Fibroblast of skin of left quadriceps (primary cell): Measurements from ENCODE around the gene MACROD2.
"Not testable (repeated sequence)": the region's sequence is repeated elsewhere in the genome, so short reads cannot be mapped to it uniquely, and the experiment has no call there.

Experiments used
- DNase-seq, 2 experiments: peaks; one replicate each; pipeline ENCODE4 v3.0.0-alpha.2; 2013; ENCODE audit warnings: low read depth in 2 of 2

Gene MACROD2

DNA sequence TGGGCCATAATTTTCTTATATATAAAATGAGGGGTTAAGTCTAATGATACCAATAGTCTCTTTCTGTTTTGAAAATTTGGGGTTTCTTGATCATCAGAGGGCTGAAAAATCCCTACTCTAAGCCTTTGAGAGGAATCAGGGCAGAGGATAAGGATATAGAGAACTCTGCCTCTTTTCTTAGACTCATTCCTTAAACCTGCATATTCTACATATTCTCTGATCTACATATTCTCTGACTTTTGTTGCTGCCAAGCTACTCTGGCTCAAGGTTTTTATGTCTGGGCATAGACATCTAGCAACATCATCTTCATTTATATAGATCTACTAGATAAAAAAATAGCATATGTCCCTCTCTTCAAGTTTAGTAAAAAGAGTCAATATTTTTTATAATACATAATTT, 270.9 kb downstream of the MACROD2 start:
- no peak for DNase-seq

- not testable (repeated sequence) for DNase-seq
These were observed 275.4 kb downstream of the MACROD2 start for GRCh38 chr20:14270751-14271150.

DNA sequence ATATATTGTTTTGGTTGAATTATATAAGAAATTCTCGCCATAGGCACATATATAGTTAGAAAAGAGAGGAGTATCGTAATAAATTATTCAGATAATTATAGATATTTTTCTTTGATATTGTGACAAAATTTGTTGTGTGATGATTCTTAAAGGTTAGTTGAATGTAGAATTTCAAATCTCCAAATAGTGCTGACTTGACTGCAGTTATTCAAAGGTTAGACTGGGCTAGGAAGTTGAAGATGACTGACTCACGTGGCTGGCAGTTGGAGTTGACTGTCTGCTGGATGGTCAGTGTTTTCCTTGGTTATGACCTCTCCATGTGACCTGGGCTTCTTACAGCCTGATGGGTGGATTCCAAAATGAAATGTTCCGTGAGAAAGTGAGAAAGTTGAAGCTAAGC, 286.8 kb downstream of the MACROD2 start:
- DNase-seq: no peak

GRCh38 chr20:14284443-14284842, 289.1 kb downstream of the MACROD2 start:
- no peak for DNase-seq

DNA sequence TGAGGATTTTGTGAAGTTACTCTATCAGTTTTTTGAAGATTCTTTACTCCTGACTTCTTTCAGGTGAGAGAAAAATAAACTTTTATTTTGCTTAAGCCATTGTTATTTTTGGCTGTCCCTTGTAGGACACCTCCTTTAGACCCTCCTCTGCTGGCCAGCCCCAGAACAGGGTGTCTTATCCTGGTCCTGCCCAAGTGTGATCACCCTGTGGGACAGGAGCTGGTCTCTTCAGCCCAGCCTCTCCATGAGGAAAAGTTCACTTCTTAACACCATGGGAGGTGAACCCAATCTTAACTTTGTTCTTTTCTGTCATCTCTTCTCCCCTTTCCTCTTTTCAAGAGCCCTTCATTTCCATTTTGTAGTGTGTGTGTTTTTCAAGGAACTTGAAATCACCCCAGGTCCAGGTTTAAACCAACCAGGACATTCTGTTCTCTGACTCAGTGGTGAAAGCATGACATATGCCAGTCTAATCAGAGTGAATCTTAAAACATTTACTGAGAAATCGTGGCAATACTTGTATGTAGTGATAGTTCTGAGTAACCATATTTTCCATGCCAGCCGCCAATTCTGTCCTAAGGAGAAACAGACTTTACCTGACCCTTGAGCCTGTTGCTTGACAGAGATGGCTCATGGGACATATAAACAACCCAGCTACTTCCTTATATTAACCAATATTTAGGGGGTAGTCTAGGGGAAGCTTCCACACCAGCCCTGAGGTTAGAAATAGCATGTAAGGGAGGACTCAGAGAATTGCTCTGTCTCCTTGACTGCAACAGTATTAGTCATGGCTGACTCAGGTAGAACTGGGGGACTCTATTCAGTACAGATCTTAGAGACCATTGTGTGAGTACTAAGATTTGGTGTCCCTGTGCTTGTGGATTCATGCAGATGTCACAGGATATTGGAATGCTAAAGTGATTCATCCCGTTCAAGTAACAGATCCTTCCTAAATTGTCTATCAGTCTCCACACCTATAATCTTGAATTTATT, 293.3 kb downstream of the MACROD2 start:
- peak; percentile 5 to 10 for DNase-seq

DNA sequence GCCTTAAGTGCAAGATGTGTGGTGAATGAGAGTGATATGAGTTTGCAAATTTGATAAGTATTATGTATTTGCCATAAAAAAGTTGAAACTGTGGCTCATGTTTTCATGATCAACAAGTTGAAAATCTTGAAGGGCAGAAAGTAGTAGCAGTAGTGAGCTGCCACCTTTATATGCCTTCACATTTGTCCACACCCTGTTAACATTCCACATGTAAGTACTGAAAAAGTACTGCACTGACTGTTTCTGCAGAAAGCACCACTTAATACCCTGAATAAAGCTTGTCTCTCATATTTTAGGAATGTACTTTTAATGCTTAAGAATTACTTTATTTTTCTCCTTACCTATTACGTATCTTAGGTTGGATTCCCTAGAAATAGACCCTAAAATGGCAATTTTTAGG, 296.2 kb downstream of the MACROD2 start:
- DNase-seq: no peak

- DNase-seq: no peak
These were observed 299.9 kb downstream of the MACROD2 start for GRCh38 chr20:14295238-14295637.

DNA sequence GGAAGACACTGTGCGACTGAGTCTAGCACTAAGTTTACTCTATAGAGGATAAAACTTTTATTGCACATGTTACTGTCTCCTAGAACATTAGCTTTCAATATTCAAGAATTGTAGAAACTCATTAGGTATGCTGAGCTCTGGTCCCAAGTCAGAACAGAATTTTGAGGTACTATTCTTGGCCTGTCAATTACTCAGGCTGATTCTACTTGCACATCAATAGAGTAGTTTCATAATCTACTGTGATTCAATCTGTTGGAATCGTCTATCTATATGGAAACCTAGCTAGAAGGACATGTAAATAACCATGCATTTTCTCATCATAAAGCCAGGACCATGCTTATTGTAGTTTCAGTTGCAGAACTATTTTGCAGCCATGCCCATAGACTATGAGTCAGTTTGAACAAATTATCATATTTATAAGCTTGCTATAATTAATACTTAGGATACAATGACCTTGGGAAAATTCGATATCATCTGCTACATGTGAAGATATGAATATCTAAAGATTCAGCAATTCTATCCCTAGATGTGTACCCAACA, 300.5 kb downstream of the MACROD2 start:
- no peak for DNase-seq

DNA sequence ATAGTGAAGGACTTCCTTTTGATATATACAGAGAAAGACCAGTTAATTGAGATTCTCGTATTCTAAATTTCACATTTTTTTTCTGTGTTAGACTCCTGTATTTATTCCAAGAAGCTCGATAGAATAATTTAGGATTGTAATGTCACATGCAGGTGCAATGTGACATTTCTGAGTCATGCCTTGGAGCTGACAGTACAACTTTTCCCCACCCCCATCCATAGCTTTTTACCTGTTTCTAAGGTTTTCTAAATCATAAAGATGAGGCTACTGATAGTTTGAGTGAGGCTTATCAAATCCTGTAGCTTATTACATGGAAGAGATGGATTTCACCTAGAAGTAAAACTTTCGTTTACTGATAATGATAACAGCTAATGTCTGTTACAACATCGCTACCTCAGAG, 304.5 kb downstream of the MACROD2 start:
- DNase-seq: no peak

GRCh38 chr20:14303106-14303505, 307.8 kb downstream of the MACROD2 start:
- no peak for DNase-seq

DNA sequence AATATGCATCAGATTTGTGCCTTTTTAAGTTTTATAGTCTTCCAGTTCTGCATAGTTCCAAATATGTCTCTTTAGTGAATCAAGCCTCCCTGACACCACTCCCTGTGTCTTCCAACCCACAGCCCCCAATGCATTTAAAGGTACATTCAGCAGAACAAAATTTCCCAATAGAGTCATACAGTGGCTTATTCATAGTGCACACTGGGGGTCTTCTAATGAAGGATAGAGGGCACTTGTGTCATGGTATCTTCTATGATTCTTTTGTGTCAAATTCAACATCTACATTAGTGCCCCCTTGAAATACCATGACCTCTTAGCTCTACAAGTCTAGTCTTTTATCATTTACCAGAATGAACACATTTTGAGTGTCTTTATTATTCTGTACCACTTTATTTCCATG, 308.3 kb downstream of the MACROD2 start:
- no peak for DNase-seq

GRCh38 chr20:14304472-14304871, 309.2 kb downstream of the MACROD2 start:
- DNase-seq: no peak

- no peak for DNase-seq
These were observed 312.6 kb downstream of the MACROD2 start for GRCh38 chr20:14307956-14308355.

- DNase-seq: no peak
These were observed 315.8 kb downstream of the MACROD2 start for GRCh38 chr20:14310977-14311627.

DNA sequence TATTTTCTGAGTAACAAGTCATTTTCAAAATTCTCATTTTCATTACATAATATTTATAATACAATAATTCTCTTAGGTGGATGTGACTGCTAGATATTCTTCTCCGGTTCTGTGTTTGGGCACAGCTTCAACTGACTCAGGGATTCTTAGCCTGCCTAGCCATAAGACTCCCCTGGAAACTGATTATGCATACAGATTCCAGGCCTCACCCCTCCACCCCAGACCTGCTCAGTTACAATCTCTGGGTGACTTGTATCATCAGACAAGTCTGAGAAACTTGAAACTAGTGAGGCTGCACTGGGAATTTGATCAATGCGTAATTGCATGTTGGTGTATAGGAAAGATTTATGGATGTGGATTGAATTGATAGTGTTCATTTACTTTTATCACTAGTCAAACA, 316.7 kb downstream of the MACROD2 start:
- no peak for DNase-seq

- no peak for DNase-seq
These were observed 318.2 kb downstream of the MACROD2 start for GRCh38 chr20:14313341-14314020.

DNA sequence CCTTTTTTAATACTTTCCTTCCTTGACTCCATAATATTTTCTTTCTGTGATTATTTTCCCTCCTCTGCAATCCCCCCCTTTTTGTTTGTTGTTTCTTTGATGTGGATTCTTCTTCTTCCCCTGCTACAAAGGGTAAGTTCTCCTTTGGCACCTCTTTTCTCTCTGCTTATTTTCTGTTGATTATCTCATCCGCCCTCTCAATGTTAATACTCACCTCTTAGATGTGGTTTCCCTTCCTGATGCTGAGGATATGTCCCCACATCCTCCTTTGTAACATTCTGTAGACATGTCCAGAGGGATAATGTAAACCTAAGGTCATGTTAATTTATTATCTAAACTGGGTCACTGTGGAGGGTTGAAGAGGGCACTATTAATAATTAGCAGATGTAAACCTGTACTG, 324.4 kb downstream of the MACROD2 start:
- DNase-seq: no peak

GRCh38 chr20:14331646-14332045, 336.3 kb downstream of the MACROD2 start:
- DNase-seq: no peak

GRCh38 chr20:14332866-14333265, 337.6 kb downstream of the MACROD2 start:
- no peak for DNase-seq

DNA sequence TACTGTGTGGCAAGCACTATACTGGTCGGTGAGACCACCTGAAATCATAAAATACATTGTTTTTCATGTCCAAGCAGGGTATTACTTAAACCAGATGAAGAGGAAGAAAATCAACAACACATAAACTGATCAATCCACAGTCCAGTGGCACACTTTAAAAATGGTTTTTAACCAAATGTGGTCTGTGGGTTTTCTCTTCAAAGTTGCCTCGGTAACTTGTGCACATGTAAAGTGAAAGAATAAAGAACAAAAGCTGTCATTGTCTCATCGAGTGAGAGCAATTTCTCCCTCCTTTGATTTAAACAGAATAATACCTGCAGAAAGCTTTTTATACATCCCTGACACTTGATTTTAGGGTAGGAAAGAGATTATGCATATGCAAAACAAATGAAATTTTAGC, 338.4 kb downstream of the MACROD2 start:
- DNase-seq: no peak

- DNase-seq: peak; percentile 34 to 43
These were observed 339.1 kb downstream of the MACROD2 start for GRCh38 chr20:14334306-14334930.

DNA sequence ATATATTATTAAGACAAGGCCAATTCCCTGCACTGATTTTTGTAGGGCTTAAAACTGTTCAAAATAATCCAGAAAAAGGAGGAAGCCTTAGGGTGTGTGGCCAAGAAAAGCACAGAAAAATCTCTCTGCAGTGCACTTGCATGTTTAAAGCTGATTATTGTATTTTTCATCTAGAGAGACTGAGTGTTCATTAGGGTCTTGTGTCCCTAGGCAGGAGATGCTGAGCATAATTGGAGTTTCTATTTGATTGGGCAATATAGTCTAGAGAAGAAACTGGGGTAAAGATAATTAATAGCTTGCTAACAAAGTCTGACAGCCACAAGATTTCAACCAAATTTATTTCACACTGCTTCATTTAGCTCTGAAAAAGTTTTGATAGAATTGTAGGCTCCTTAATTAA, 339.7 kb downstream of the MACROD2 start:
- no peak for DNase-seq
